GM13977 (cell line): Measurements from ENCODE around the gene ERBIN.

Experiments used
- DNase-seq: peaks from one replicate; pipeline ENCODE4 v3.0.0; 2012; ENCODE audit warnings: low spot score
- in situ Hi-C: fragments of 300-500 bp; cut with MboI; formaldehyde crosslinking; loops from one replicate; pipeline ENCODE4 v1.12.0; 2022; ENCODE audit warnings: low sequenced_read_pairs, low pct_unique_long_range_greater_than_20kb, mixed read lengths, inconsistent platforms; ENCODE audit not compliant: unreplicated experiment
- TF ChIP-seq, protein P1 (sequence below): IDR thresholded peaks from 2 replicates; pipeline ENCODE4 v1.5.1; 2012; ENCODE audit warnings: mild to moderate bottlenecking, control low read depth; ENCODE audit not compliant: insufficient read depth; ENCODE audit errors: extremely low read depth, missing control alignments

Gene ERBIN

DNA sequence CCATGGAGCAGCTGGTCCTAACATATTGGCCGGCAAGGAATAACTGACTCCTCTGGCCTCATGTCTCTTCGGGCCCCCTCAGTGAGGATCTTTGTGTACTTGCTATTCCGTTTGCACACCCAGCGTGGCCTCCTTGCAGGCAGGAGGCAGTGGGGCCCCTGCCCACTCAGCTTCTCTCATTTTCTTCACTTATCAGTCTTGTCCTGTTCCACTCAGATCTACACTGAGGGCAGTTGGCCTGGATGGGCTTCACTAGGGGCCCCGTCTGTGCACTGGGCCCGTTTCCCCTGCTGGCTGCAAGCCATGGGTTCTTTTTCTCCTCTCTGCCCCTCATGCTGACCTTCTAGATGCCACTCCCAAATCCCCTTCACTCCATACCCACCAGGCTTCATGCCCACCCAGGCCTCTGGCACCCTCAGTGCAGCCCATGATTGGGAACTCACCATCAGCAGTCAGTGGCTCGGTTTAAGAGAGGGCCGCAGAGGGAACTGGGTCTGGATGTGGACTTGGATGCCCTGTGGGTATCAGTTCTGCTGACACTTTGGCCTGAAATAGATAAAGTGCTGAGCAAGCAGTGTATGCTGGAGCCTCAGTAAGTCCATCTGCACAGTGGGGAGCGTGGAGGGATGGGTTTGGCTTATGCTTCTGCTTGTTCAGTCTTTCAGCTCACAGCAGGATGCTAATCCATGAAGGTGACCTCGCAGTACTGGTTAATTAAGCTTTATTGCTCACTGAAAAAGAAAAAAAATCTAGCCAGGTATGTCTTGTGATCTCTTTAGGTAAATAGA is 57.9 kb downstream of the ERBIN start:
- DNase-seq = no peak
- in situ Hi-C loops = no loop called here
- TF ChIP-seq, protein P1, sequence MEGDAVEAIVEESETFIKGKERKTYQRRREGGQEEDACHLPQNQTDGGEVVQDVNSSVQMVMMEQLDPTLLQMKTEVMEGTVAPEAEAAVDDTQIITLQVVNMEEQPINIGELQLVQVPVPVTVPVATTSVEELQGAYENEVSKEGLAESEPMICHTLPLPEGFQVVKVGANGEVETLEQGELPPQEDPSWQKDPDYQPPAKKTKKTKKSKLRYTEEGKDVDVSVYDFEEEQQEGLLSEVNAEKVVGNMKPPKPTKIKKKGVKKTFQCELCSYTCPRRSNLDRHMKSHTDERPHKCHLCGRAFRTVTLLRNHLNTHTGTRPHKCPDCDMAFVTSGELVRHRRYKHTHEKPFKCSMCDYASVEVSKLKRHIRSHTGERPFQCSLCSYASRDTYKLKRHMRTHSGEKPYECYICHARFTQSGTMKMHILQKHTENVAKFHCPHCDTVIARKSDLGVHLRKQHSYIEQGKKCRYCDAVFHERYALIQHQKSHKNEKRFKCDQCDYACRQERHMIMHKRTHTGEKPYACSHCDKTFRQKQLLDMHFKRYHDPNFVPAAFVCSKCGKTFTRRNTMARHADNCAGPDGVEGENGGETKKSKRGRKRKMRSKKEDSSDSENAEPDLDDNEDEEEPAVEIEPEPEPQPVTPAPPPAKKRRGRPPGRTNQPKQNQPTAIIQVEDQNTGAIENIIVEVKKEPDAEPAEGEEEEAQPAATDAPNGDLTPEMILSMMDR = no peak

DNA sequence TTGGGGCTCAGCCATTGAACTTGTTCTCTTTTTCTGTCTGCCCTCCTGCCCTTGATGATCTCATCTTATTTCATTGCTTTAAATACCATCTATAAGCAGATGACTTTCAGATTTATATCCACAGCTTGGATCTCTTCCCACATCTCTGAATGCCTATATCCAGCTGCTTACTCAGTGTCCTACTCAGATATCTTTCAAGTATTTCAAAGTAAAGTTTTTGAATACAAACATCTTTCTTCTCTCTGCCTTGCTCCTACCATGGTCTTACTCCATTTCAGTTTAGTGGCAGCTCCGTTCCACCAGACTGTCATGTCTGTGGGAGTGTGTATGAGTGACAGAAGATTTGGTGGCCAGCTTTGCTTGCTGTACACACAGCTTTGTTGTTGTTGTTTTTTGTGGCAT is 59.7 kb downstream of the ERBIN start:
- in situ Hi-C loops = no loop called here
- TF ChIP-seq, protein P1 = no peak
- no peak for DNase-seq

DNA sequence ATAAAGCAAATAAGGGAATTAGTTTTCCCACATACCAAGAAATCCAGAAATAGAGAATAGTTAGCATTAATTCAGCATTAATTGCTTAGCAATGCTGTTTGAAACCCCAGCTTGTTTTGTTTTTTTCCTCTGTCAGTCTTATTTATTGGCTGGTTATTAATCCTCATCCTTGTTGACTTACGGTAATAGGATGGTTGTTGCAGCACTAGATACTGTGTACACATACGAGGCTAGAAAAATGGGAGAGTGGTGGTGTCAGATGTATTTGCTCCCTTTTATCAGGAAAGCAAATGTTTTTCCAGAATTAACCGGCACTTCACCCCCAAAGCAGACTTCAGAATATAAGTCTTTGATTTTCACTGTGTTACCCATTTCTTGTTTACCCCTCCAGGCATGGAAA is 60.4 kb downstream of the ERBIN start:
- no peak for DNase-seq
- TF ChIP-seq, protein P1 = no peak
- in situ Hi-C loops = no loop called here

DNA sequence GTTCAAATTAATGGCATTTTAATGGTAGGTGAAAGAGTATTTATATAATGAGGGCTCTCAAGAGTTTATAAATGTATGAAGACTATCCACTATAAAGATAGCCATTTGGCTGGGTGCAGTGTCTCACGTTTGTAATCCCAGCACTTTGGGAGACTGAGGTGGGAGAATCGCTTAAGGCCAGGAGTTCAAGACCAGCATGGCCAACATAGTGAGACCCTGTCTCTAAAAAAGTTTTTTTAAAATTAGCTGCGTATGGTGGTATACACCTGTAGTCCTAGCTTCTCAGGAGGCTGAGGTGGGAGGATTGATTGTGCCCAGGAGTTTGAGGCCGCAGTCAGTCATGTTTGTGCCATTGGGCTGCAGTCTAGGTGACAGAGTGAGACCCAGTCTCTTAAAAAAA is 61.6 kb downstream of the ERBIN start:
- TF ChIP-seq, protein P1 = no peak
- DNase-seq = no peak
- in situ Hi-C loops = no loop called here

DNA sequence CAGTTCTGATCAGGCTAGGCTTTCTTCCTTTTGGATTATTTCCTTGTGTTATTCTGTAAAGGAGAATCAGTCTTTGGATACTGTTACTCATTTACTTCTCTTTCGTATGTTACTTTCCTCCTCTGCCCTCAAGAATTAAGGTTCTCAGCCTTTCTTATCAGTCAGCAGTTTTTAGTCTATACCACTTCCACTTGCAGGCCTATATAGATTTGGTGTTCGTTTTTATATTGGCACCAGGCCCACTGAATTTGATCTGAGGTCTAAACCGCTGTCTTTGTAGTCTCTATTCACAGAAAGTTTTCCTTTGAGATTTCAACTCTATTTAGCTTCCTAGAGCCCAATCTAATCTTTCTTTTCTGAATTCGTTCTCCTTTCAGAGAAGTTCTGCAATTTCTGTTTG is 62.8 kb downstream of the ERBIN start:
- in situ Hi-C loops = no loop called here
- TF ChIP-seq, protein P1 = no peak
- no peak for DNase-seq

DNA sequence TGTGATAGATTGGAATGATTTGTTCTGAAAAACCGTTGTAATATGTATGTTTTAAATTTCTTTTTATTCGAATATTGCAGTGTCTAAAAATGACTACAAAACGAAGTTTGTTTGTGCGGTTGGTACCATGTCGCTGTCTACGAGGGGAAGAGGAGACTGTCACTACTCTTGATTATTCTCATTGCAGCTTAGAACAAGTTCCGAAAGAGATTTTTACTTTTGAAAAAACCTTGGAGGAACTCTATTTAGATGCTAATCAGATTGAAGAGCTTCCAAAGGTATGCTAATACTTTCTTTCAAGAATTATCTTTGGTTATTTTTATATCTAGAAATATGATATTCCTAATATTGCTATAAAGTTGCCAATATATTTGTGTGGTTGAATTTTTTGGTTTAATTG is 66.3 kb downstream of the ERBIN start:
- in situ Hi-C loops = no loop called here
- TF ChIP-seq, protein P1 = no peak
- no peak for DNase-seq
